B cell (primary cell): ENCODE results near the gene CENPP. TPM values are rescaled to one million over a fixed set of nuclear protein-coding genes. Genes with fewer than 3 reads are reported as not detected.

Experiments
- ATAC-seq: fragments of 200-7000 bp; cut with Tn5 transposase; one replicate; pipeline ENCODE4 v1.10.0; 2021; ENCODE audit warnings: low read depth, mild to moderate bottlenecking, moderate number of reproducible peaks, moderate library complexity
- CTCF ChIA-PET: fragments of 350-600 bp; sonication (Branson Sonifier 250); formaldehyde crosslinking; loops from one replicate; lab custom pipeline; 2021; ENCODE audit warnings: antibody characterized with exemption, inconsistent platforms; lab: Charles Lee
- POLR2A ChIA-PET: fragments of 350-600 bp; sonication (Branson Sonifier 250); formaldehyde crosslinking; loops from one replicate; lab custom pipeline; 2021; ENCODE audit warnings: antibody characterized with exemption; lab: Charles Lee
- DNase-seq: peaks from one replicate; pipeline ENCODE4 v3.0.0; 2013
- H2AFZ ChIP-seq: 2 replicates; pipeline ENCODE4 v1.6.1; 2012; ENCODE audit warnings: mild to moderate bottlenecking, low read depth, low read length; ENCODE audit not compliant: insufficient read depth, poor library complexity, severe bottlenecking
- H3K27ac ChIP-seq, 2 donors: 1 replicate in 1 of 2; 2 replicates in 1 of 2; pipeline ENCODE4 v1.5.1; 2012 to 2013; ENCODE audit warnings: low read length in 2 of 2, mild to moderate bottlenecking in 2 of 2, moderate library complexity in 1 of 2
- H3K27me3 ChIP-seq, 4 experiments: fragments of 200-600 bp in 1 of 4; sonication (generic) in 1 of 4; replicated peaks in 1 of 4; 1 replicate in 2 of 4; 2 replicates in 2 of 4; pipeline versions ENCODE4 v1.6.1 to v1.7.0; 2013 to 2016; ENCODE audit warnings: low read length in 3 of 4, mild to moderate bottlenecking in 2 of 4, mixed read lengths in 1 of 4, moderate library complexity in 1 of 4; ENCODE audit not compliant: insufficient read depth in 4 of 4, control insufficient read depth in 3 of 4; ENCODE audit errors: control extremely low read depth in 1 of 4
- H3K36me3 ChIP-seq, 2 experiments: replicated peaks in 1 of 2; 1 replicate in 1 of 2; 2 replicates in 1 of 2; pipeline versions ENCODE4 v1.6.1 to v1.7.1; 2013; ENCODE audit warnings: low read length in 1 of 2; ENCODE audit not compliant: insufficient read depth in 2 of 2, control insufficient read depth in 1 of 2; ENCODE audit errors: control extremely low read depth in 1 of 2, extremely low read depth in 1 of 2
- H3K4me1 ChIP-seq, 2 donors: fragments of 200-600 bp in 1 of 2; sonication (generic) in 1 of 2; 1 replicate in 1 of 2; 2 replicates in 1 of 2; pipeline versions ENCODE4 v1.5.1 to v1.6.1; 2013 to 2017; ENCODE audit warnings: low read length in 2 of 2; ENCODE audit not compliant: control insufficient read depth in 2 of 2, insufficient read depth in 2 of 2
- H3K4me2 ChIP-seq: replicated peaks from 2 replicates; pipeline ENCODE3; 2012; ENCODE audit warnings: mild to moderate bottlenecking, low read depth, low read length; ENCODE audit not compliant: poor library complexity, severe bottlenecking
- H3K4me3 ChIP-seq, 5 experiments: fragments of 200-600 bp in 1 of 5; sonication (generic) in 1 of 5; 1 replicate in 3 of 5; 2 replicates in 2 of 5; pipeline versions ENCODE4 v1.5.1 to v1.7.0; 2011 to 2016; ENCODE audit warnings: low read length in 4 of 5, mild to moderate bottlenecking in 4 of 5, low read depth in 2 of 5, control low read depth in 1 of 5, moderate library complexity in 1 of 5; ENCODE audit not compliant: insufficient read depth in 1 of 5; ENCODE audit errors: control extremely low read depth in 1 of 5, extremely low read depth in 1 of 5
- H3K79me2 ChIP-seq: fragments of 200-600 bp; sonication (generic); one replicate; pipeline ENCODE4 v1.6.0; 2016; ENCODE audit warnings: low read length; ENCODE audit not compliant: control insufficient read depth, insufficient read depth
- H3K9ac ChIP-seq: fragments of 200-600 bp; sonication (generic); 2 replicates; pipeline ENCODE4 v1.6.1; 2017; ENCODE audit warnings: mild to moderate bottlenecking, low read length, moderate library complexity
- H3K9me3 ChIP-seq, 3 donors: one replicate each; pipeline versions ENCODE4 v1.6.1 to v1.7.1; 2013; ENCODE audit warnings: low read length in 2 of 3; ENCODE audit not compliant: control insufficient read depth in 2 of 3, insufficient read depth in 1 of 3; ENCODE audit errors: control extremely low read depth in 1 of 3
- H4K20me1 ChIP-seq: 2 replicates; pipeline ENCODE4 v1.6.0; 2012; ENCODE audit warnings: mild to moderate bottlenecking, low read length; ENCODE audit not compliant: insufficient read depth, control insufficient read depth, poor library complexity, severe bottlenecking
- H3K27ac Mint-ChIP-seq: one replicate; pipeline ENCODE4 v1.8.0; 2021; ENCODE audit warnings: mixed read lengths
- H3K27me3 Mint-ChIP-seq: one replicate; pipeline ENCODE4 v1.8.0; 2021; ENCODE audit warnings: mixed read lengths
- H3K4me1 Mint-ChIP-seq: one replicate; pipeline ENCODE4 v1.8.0; 2021; ENCODE audit warnings: mixed read lengths
- H3K4me3 Mint-ChIP-seq: one replicate; pipeline ENCODE4 v1.8.0; 2021; ENCODE audit warnings: mixed read lengths
- H3K9me3 Mint-ChIP-seq: one replicate; pipeline ENCODE4 v1.8.0; 2022; ENCODE audit warnings: mixed read lengths; ENCODE audit not compliant: insufficient read depth
- EZH2 ChIP-seq: IDR thresholded peaks from 2 replicates; pipeline ENCODE4 v1.6.1; 2012; ENCODE audit warnings: borderline replicate concordance, low read depth, mild to moderate bottlenecking, moderate library complexity, low read length; ENCODE audit not compliant: insufficient read depth, poor library complexity, severe bottlenecking
- WGBS: methylation state at CpG from one replicate; pipeline ENCODE4 v1.1.5; 2013; ENCODE audit warnings: missing lambda C conversion rate; ENCODE audit not compliant: insufficient coverage; 5-methylcytosine and 5-hydroxymethylcytosine counted together
- intact Hi-C: fragments of 100-400 bp; cut with micrococcal nuclease; formaldehyde crosslinking; loops from one replicate; pipeline ENCODE4 v1.10.0; 2022
- polyA plus RNA-seq: library from polyadenylated mRNA; depleted of rRNA; stranded (reverse); fragments of >200 nt; gene quantifications from 2 replicates; pipeline ENCODE4 v1.2.3, GENCODE V29; 2012
- total RNA-seq, 2 donors: library from RNA; stranded (reverse); fragments of 120-200 nt in 1 of 2; gene quantifications; 1 replicate in 1 of 2; 2 replicates in 1 of 2; pipeline versions ENCODE4 v1.2.3 to v1.2.4, GENCODE V29; 2013 to 2022
- TF ChIP-seq, protein P1 (sequence below): fragments of 200-600 bp; IDR thresholded peaks from one replicate; pipeline ENCODE4 v1.8.0; 2022; ENCODE audit warnings: antibody characterized with exemption, mild to moderate bottlenecking

Gene CENPP
- total and polyA plus RNA-seq, 2 donors (not counting 1 experiment from before 2014, with no cell fraction given) = 1.4 to 6.2 TPM

- Histone ChIP-seq H3K4me3 (no peak within 1 kb of the TSS), H3K9me3 (no peaks in the 10 kb centered on the region), H3K9ac (no peak within 1 kb of the TSS), H3K27me3 (no peaks in the 10 kb centered on the region), H3K4me2 (no peak within 1 kb of the TSS), H3K27ac (no peak within 1 kb of the TSS), H4K20me1 (no peaks in the 10 kb centered on the region), H3K36me3 (no peaks in the 10 kb centered on the region), H3K4me1 (no peaks in the 10 kb centered on the region), H2AFZ (no peak within 1 kb of the TSS), H3K79me2 (no peaks in the 10 kb centered on the region)
- no peak within 1 kb of the TSS for H3K27ac Mint-ChIP-seq
- TF ChIP-seq, protein P1, sequence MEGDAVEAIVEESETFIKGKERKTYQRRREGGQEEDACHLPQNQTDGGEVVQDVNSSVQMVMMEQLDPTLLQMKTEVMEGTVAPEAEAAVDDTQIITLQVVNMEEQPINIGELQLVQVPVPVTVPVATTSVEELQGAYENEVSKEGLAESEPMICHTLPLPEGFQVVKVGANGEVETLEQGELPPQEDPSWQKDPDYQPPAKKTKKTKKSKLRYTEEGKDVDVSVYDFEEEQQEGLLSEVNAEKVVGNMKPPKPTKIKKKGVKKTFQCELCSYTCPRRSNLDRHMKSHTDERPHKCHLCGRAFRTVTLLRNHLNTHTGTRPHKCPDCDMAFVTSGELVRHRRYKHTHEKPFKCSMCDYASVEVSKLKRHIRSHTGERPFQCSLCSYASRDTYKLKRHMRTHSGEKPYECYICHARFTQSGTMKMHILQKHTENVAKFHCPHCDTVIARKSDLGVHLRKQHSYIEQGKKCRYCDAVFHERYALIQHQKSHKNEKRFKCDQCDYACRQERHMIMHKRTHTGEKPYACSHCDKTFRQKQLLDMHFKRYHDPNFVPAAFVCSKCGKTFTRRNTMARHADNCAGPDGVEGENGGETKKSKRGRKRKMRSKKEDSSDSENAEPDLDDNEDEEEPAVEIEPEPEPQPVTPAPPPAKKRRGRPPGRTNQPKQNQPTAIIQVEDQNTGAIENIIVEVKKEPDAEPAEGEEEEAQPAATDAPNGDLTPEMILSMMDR = no peak
- TF ChIP-seq EZH2 = no peak
- intact Hi-C loops = no loop called here
- POLR2A ChIA-PET = no interaction called here
- DNase-seq (no peak), ATAC-seq (no peak)
- no peaks in the 10 kb centered on the region for H3K9me3 Mint-ChIP-seq
- no peaks in the 10 kb centered on the region for H3K27me3 Mint-ChIP-seq
- no peak within 1 kb of the TSS for H3K4me3 Mint-ChIP-seq
- no CpG with 5 or more reads among the region's 1 CpG for WGBS
- H3K4me1 Mint-ChIP-seq = no peaks in the 10 kb centered on the region
- CTCF ChIA-PET = no interaction called here
Observed at GRCh38 chr9:92424340-92424739, 98.6 kb downstream of the CENPP start, which contains the start of gene OMD. Gene OMD, minus strand, starts transcription at chr9:92424471. Its CDS starts 6,913 bp downstream, at chr9:92417558.

DNA sequence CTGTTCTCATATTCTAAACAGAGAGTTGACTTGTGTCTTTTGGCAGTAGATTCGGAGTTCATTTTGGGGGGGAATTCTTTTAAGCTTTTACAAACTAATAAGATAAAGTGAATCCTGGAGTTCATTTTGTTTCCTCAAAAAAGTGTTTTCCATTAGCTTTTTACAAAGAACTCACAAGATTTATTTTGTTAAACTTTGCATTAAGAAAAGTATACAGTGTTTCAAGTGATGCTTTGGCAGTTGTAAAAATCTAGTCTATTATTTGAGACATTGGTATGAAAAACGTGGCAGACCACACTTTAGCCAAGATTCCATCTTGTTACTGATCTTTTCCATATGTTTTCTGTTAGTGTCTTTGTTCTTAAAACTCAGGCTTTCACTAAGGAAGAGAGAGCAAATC lies 99.7 kb downstream of the CENPP start:
- no peak overlapping the region for H3K4me2 ChIP-seq
- intact Hi-C loops = no loop called here
- H2AFZ ChIP-seq = no peak overlapping the region
- no peaks in the 10 kb centered on the region for H3K9me3 ChIP-seq
- no peaks in the 10 kb centered on the region for H3K4me1 ChIP-seq
- CTCF ChIA-PET = no interaction called here
- H3K36me3 ChIP-seq = no peaks in the 10 kb centered on the region
- H3K4me1 Mint-ChIP-seq = no peaks in the 10 kb centered on the region
- POLR2A ChIA-PET = no interaction called here
- ATAC-seq (no peak), DNase-seq (no peak)
- H3K27me3 Mint-ChIP-seq = no peaks in the 10 kb centered on the region
- no peak overlapping the region for H3K27ac ChIP-seq
- no CpG with 5 or more reads among the region's 2 CpGs for WGBS
- H3K4me3 Mint-ChIP-seq = no peak overlapping the region
- no peak overlapping the region for H3K4me3 ChIP-seq
- H3K79me2 ChIP-seq = no peaks in the 10 kb centered on the region
- H3K9ac ChIP-seq = no peak overlapping the region
- H3K27me3 ChIP-seq = no peaks in the 10 kb centered on the region
- no peak overlapping the region for H3K27ac Mint-ChIP-seq
- no peak for TF ChIP-seq EZH2
- TF ChIP-seq, protein P1 = no peak
- no peaks in the 10 kb centered on the region for H3K9me3 Mint-ChIP-seq
- no peaks in the 10 kb centered on the region for H4K20me1 ChIP-seq
